H4 (cell line): ENCODE results near the gene SRXN1. TPM values are rescaled to one million over a fixed set of nuclear protein-coding genes. Genes with fewer than 3 reads are reported as not detected.
A peak's percentile ranks its signal among the peaks of the same experiment; 100 is the strongest.
"Not testable (repeated sequence)": the region's sequence is repeated elsewhere in the genome, so short reads cannot be mapped to it uniquely, and the experiment has no call there.

Source experiments
- DNase-seq: peaks from one replicate; pipeline ENCODE4 v3.0.0-alpha.2; 2015; ENCODE audit warnings: low spot score
- total RNA-seq: library from RNA; depleted of rRNA; stranded (reverse); fragments of >200 nt; shearing (Covaris generic); gene quantifications from 2 replicates; pipeline ENCODE4 v1.2.3, GENCODE V29; 2014

Gene SRXN1
- total RNA-seq, 1 experiment from 2014 or later: 165 TPM

DNA sequence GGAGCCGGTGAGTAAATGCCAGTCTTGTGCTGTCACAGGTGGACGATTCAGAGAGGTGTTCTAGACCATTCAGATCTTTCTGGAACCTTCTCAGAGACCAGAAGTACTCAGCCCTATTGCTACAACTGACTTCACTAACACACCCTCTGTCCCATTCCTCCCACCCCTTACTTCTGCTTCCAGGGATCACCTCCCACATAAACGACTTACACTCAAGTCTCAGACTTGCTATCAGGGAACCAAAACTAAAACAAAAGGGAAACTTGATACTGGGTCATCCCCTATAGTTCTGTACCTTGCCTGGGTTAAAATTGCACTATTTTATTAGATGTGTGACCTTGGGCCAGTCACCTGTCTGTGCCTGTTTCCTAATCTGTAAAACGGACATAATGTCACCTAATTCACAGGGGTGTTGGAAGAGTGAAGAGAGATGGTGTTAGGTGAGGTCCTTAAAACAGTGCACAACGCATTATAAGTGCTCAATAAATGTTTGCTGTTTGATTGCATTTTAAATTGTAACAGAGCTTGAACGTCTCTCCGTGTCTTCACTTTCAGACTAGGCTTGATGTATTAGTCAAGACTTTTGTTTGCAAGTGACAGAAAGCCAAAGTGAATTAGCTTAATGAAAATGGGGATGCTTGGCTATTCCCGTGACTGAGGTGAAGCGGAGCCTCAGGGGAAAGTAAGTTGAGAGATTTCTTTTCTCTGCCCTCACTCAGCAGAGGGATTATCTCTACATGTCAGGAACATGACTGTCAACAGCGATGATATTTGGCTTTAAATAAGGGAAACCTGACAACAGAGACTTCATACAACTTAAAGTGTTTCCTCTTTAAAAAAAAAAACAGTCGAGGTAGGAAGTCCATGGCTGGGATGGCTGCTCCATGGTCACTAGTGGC is 3.0 kb upstream of the SRXN1 start:
- DNase-seq: no peak

DNA sequence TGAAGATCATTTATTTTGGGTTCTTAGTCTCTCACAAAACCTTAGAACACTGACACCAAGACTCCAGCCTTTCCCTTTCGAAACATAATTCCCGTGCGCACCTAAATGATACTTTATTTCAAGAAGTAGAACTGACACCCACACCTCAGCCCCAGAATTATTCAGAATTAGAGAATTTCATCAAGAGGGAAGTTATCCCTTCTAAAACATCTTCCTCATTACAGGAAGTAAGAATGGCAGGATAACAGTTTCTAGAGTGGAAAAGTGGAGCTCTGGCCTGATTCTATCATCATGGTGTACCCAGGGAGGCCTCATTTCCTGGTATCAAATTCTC is 1.4 kb upstream of the SRXN1 start:
- no peak for DNase-seq

DNA sequence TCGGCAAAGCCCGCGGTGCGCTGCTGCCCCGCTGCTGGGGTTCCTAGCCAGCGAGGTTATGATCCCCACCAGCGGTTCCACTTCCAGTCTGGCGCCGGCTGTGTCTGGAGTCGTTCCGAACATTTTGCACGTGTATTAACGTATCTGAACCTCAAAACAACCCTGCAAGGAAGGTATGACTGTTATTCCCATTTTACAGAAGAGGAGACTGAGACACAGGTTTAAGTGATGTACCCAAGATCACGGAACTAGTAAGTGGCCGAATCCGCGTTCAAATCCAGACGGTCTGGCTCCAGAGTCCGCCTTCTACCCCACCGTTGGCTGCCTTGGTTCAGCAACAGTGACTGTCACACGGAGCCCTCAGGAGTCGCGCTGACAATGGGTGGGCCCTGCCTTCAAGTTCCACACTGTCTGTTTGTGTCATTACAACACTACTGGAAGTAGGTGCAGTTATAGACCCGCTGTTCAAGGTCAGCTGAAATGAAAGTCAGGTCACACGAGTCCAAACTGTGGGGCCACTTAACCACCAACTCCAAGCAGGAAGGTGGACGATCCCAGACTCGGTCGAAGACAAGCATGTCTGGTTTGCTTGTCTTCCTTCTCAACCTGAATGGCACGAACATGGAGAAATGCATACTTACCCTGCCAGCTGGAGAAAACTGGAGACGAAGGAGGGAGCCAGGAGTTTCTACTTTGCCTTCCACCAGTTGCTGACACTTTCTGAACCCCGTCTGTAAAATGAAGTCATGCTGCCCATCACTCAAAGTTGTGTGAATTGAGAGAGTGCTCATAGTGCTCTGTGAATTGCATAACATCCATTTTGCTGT is 803 bp upstream of the SRXN1 start:
- no peak for DNase-seq

DNA sequence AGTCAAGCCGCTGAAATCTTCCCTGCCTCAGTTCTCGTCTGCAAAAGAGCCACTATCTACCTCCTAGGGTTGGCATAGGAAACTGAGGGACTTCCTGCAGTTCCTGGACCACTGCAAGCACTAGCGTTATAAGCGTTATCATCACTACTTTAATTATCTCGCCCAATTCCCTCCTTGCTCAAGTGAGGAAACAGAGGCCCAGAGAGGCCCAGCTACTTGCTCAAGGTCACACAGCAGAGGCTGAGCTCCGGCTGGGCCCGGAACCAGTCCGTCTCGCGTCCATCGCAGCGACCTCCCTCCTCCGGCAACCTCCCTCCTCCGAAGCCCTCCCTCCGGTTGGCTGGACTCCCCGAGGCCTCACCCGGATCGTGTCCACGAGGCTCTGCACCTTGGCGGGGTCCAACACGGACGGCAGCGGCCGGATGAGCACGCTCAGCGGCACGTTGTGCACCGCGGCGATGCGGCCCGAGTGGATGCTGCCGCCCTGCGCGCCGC is 338 bp downstream of the SRXN1 start:
- no peak for DNase-seq

DNA sequence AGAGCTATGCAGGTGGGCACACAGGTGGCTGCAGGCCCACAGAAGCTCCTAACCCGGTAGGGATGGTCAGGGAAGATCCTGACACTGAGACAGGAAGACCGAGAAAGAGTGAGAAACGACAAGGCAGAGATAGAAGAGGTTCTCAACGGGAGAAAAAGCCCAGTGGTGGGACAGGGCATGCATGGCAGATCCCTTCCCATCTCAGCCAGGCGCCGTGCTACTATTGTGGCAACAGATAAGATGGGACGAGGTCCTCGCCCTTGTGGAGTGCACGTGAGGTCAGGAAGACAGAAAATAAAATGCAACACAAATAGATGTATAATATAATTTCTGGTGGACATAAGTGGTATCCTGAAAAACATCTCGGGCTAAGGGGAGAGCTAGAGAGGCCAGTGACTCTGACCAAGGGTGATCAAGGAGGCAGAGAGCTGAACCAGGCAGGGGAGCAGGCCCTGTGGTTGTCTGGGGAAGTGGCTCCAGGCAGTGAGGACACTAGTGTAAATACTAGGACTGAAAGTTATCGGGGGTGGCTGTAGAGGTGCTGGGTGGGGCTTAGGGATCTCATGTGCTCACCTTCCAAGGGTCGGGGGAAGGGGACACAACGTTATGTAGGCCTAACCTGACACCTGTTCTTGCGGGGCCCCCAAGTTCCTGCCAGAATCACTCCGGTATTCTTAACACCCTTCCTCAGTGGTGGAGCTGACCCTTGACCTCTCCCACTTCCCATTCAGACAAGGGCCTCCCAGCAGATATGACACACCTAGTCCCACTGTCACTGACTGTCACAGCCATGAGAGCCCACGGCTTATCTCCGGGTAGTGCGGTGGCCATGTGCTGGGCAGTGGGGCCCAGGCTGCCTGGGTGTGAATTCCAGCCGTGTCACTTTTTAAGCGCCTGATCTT is 1.0 kb downstream of the SRXN1 start:
- DNase-seq: no peak

DNA sequence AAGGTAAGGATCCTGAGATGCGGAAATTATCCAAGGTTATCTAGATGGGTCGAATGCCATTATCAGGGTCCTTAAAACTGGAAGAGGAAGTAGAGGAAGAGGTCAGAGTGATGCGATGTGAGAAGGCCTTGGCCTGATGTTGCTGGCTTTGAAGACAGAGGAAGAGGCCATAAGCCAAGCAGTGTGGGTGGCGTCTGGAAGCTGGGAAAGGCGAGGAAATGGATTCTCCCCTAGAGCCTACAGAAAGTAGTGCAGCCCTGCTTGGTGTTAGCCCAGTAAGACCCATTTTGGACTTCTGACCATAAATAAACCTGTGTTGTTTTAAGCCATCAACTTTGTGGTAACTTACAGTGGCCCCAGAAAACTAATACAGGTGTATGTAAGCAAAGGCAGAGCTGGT is 2.0 kb downstream of the SRXN1 start:
- DNase-seq: no peak

DNA sequence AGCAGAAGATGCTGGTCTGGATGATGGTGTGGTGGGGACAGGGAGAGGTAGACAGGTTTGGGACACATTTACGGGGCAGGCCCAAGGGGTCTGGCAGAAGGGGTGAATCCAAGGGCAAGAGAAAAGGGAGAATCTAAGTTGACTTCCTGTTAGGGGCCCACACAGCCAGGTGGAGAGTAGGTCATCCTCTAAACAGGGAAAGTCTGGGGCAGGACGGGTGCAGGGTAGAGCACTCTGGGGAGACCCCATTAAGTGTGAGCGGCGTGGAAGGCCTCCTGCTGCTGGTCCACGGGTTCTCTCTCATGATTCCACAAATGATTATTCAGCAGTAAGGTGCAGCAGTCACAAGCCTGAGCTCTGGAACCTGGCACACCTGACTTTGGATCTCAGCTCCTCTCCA is 2.7 kb downstream of the SRXN1 start:
- no peak for DNase-seq

DNA sequence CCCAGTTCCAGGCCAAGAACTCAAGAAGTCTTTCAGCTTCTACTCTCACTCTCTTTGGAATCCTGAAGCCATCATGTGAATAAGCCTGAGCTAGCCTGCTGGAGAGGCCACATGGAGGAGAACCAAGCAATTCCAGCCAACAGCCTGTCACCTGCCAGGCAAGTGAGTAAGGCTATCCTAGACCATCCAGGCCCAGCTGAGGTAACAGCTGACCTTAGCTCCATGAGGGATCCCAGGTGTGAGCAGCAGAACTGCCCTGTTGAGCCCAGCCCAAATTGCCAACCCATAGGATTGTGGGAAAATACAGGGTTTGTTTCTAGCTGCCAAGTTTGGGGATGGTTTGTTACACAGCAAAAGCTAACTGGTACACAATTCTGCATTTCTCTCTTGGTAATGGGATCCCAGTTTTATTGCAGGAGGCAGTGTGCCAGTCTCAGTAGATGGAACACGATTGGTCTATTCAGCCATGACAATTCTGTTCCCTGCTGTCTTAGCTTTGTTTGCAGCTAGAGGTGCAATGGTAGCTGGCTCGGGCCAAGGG is 5.5 kb downstream of the SRXN1 start:
- no peak for DNase-seq

DNA sequence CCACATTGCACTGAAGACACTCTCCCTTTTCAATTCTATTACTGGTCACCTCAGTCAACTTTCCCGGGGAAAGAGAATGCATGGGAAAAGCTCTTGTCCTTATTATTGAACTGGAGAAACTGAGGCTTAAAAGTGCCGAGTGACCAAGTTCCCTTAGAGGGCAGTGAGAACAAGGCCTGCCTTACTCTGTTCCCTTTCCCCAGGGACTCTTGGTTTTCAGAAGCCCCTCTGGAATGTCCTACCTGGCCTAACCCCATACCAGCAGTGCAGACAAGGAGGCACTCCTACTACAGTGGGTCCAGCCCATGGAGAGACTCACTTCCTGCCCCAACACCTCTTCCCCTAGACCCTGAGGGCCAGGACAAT is 6.1 kb downstream of the SRXN1 start:
- no peak for DNase-seq

DNA sequence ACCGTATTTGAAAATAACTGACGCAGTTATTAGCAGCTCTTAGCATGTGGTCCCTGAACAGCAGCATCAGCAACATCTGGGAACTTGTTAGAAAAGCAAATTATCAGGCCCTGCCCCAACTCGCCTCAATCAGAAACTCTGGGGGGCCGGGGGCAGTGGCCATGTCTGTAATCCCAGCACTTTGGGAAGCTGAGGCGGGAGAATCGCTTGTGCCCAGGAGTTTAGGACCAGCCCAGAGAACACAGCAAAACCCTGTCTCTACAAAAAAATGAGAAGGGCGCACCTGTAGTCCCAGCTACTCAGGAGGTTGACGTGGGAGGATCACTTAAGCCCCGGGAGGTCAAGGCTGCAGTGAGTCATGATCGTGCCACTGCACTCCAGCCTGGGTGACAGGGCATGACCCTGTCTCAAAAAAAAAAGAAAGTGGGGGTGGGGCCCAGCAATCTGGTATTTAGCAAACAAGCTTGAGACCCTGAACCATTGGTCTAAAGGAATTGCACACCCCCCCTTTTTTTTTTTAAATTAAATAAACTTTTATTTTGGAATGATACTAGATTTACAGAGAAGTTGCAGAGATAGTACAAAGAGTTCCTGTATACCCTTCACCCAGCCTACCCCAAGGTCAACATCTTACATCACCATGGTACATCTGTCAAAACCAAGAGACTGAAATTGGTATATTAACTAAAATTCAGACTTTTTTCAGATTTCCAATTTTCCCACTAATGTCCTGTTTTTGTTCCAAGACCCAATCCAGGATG is 6.7 kb downstream of the SRXN1 start:
- DNase-seq: no peak

DNA sequence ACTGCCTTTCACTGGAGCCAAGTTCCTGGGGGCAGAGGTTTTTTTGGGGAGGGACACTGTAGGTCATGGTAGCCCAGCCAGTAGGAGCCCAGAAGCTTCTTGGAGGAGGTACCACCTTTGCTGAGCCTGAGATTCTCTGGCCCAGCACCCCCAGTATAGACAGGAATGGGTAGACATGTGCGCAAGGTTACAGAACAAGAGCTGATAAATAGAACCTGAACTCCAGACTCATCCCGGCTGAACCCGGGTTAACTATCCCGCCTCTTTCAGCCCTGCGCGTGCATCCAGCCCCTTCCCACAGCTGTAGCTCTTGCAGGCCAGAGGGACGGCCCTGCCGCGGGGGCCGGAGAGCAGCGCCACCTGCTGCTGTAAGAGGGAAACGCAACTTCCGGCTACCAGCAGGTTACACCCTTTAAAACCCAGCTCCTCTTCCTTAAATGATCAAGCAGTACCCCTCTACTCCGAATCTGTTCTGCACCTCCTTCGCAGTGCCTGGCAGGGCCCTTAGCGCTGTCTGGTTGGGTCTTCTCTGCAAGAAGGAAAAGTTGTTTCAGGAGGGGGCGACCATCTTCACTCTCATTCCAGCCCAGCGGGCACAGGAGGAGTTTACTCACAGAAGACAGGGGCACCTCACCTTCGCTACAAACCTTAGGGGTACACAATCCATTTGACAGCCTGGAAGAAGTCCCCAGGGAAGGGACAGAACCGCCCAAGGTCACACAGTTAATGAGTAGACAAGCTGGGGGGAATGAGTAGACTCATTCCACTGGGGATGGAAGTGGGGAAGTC is 7.5 kb downstream of the SRXN1 start:
- DNase-seq: peak; percentile 53

DNA sequence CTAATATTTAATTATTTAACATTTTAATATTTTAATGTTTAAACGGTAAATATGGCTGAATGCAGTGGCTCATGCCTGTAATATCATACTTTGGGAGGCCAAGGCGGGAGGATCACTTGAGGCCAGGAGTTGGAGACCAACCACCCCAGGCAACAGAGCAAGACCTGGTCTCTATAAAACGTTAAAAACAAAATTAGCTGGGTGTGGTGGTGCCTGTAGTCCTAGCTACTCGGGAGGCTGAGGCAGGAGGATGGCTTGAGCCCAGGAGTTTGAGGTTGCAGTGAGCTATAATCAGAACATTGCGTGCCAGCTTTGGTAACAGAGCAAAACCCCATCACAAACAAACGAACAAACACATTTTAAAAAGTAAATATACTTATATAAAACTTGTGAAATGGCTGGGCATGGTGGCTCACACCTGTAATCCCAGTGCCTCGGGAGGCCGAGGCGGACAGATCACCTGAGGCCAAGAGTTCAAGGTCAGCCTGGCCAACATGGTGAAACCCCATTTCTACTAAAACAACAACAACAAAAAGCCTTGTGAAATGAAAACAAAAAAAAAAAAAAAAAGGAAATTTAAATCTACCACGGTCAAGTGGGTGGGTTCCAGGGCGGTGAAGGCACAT is 8.2 kb downstream of the SRXN1 start:
- DNase-seq: no peak

DNA sequence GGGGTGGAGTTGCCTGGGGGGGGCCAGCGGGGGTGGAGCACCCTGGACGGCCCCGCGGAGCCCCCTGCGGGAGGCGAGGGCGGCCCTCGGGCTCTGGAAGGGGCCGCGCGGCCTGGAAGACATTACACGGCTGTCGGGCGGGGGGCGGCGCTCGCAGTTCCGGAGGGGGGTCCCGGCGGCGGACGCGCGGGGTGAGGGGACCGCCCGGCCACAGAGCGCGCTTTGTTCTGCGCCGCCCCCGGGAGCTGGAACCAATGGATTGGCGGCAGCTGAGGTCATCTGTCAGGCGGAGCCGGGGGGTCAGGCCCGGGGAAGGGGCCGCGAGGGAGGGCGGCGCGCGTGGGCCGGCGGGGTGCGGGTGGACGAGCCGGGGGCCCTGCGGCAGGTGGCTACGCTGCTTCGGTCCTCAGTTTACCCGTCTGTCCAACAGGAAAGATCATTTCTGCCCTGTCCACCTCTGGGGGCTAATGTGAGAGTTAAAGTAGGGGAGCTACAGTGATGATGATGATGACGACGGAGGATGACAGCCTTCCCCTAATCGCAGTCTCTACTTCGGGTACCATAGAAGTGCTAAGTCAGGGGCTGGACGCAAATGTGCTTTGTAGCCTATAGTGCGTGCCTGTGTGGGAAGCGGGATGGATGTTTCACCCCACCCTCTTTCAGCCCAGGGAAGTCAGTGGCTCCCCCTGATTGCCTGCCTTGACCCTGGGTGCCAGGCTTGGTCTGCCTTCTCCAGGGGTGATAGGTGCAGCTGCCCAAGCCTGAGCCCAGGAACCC is 10.4 kb downstream of the SRXN1 start:
- no peak for DNase-seq

DNA sequence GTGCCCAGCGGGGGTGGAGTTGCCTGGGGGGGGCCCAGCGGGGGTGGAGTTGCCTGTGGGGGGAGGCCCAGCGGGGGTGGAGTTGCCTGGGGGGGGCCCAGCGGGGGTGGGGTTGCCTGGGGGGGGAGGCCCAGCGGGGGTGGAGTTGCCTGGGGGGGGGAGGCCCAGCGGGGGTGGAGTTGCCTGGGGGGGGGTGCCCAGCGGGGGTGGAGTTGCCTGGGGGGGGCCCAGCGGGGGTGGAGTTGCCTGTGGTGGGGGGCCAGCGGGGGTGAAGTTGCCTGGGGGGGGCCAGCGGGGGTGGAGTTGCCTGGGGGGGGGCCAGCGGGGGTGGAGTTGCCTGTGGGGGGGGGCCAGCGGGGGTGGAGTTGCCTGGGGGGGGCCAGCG is 11.0 kb downstream of the SRXN1 start:
- not testable (repeated sequence) for DNase-seq

DNA sequence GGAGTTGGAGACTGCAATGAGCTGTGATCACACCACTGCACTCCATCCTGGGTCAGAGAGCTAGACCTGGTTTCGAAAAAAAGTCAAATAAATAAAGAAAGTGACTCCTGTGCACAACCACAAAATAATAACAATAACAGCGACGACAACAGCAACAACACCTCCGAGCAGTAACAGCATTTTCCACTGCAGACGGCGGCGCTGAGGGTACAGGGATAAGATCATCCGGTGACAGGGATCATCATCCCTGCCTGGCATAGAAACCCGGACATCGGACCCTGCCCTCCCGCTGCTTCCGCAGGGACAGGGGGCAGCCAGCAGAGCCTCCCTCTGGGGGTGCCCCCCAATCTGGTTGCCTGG is 11.5 kb downstream of the SRXN1 start:
- peak; percentile 56 for DNase-seq

DNA sequence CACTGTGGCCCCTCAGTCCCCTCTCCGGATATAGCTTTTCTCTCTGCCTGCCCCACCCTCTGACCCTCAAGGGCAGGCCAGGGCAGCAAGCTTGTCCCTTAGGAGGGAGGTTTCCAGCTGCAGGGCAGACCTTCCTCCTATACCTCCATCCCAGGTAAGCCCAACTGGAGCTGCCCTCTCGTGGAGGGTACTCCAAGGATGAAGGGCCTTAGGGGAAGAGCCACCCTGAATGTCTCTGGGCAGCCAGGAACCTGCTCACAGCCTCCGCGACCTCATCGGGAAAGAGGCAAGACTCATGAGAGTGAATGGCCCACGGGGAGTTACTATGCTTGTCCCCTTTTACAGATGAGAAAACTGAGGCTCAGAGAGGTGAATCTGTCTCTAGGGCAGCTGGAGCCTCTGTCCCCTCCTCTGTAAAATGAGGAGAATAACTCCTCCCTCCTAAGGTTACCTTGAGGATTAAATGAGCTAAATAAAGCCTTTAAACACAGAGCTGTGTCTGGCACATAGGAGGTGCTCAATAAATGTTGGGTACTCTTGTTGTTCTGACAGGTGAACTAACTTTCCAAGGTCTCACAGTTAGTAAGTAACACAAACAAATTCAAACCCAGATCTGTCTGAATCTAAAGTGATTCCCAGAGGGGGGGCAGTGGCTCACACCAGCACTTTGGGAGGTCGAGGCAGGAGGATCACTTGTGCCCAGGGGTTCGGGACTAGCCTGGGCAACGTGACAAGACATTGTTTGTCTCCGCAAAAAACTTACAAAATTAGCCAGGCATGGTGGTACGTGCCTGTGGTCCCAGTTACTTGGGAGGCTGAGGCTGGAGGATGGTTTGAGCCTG is 12.1 kb downstream of the SRXN1 start:
- no peak for DNase-seq

DNA sequence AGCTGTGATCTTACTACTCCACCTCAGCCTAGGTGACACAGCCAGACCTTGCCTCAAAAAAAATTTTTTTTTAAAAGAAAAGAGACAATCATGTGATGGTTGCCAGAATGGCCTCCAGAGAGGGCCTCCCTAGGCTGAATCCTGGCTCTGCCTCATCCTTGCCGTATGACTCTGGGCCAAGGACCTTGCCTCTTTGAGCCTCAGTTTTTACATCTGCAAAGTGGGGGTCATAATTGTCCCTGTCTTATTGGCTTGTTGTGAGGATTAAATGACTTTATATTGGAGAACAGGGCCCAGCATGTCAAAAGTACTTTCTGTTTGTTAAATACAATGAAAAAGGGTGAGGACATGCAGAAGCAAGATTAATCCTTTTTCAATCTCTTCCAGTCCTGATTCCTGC is 14.4 kb downstream of the SRXN1 start:
- DNase-seq: no peak

DNA sequence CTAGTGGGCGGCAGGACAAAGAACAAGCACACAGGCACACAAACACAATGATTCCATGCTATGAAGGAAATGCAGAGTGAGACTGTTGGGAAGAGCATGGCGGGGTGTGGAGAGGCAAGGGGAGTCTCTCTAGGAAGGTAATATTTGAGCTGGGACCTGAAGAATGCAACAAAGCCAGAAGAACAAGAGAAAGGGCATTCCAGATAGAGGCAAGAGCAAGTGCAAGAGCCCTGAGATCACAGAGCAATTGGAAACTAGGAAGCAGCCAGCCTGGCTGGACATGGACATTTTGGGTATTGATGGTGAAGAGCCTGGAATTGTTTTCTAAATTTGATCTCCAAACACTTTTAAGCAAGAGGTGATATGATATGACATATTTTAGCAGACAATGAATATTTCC is 15.4 kb downstream of the SRXN1 start:
- DNase-seq: no peak
